ENCODE results near the gene LDLRAD4. TPM values are rescaled to one million over a fixed set of nuclear protein-coding genes. Genes with fewer than 3 reads are reported as not detected.

LDLRAD4 gene
- polyA plus RNA-seq, 1 of the 3 experiments (the other 2 are of a cell fraction): 0.16 TPM

DNA sequence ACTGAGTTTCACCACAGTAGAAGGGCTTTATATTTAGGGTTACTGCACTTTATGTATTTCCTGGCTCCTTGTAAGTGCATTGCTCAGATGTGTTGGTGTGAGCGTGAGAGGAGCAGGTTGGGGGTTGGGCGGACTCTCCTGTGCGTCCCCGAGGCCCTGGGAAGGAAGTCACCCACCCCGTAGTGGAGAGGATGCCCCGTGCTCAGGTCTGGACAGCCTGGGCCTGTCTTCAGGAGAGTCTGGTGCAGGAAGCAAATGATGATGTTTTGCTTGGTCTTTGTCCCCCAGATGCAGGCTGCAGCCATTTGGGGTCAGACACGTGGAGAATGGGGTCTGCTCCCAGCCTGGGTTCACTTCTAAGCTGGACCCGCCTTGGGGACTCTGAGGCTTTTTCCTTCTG is 182.8 kb downstream of the LDLRAD4 start:
- no peak overlapping the region for H3K4me2 ChIP-seq
- no peaks in the 10 kb centered on the region for H4K20me1 ChIP-seq (ENCODE audit: insufficient read depth)
- H2AFZ ChIP-seq (ENCODE audit: low read depth): no peak overlapping the region
- H3K27me3 ChIP-seq (ENCODE audit: insufficient read depth): no peaks in the 10 kb centered on the region
- no peak overlapping the region for H3K4me3 ChIP-seq (ENCODE audit: low read depth in 2 of 2, low read length in 1 of 2)
- H3K36me3 ChIP-seq (replicated peaks in 1 of 2; ENCODE audit: control insufficient read depth in 1 of 2, insufficient read depth in 2 of 2, low read length in 1 of 2): no peaks in the 10 kb centered on the region
- no peaks in the 10 kb centered on the region for H3K79me2 ChIP-seq (ENCODE audit: insufficient read depth)
- no peaks in the 10 kb centered on the region for H3K9me3 ChIP-seq
- ChIA-PET POLR2A (no interaction called here), CTCF (no interaction called here)
- no peaks in the 10 kb centered on the region for H3F3A ChIP-seq (replicated peaks; ENCODE audit: insufficient read depth)
- no peak overlapping the region for H3K9ac ChIP-seq
- no peak for DNase-seq
- no peak overlapping the region for H3K27ac ChIP-seq (ENCODE audit: low read depth in 2 of 2, low read length in 1 of 2)
- TF ChIP-seq, protein P1, sequence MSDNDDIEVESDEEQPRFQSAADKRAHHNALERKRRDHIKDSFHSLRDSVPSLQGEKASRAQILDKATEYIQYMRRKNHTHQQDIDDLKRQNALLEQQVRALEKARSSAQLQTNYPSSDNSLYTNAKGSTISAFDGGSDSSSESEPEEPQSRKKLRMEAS (IDR thresholded peaks at IDR 0.05; ENCODE audit: low read depth): no peak
- TF ChIP-seq MEF2A (IDR thresholded peaks at IDR 0.05; ENCODE audit: borderline replicate concordance, low read depth) (no peak), IRF3 (IDR thresholded peaks at IDR 0.05; ENCODE audit: low read depth, low read length) (no peak), TAF1 (IDR thresholded peaks at IDR 0.05; ENCODE audit: borderline replicate concordance, low read depth, low read length) (no peak), RAD21 (IDR thresholded peaks at IDR 0.05; ENCODE audit: low read length) (no peak), RXRA (IDR thresholded peaks at IDR 0.05; ENCODE audit: borderline replicate concordance, low read depth) (no peak), TCF12 (IDR thresholded peaks at IDR 0.05) (no peak), RFX5 (IDR thresholded peaks at IDR 0.05; ENCODE audit: low read length) (no peak), EZH2phosphoT487 (IDR thresholded peaks at IDR 0.05; ENCODE audit: borderline replicate concordance, low read depth) (no peak)
- WGBS (ENCODE audit: low lambda C conversion rate): 78% methylated on average over 7 of the region's 8 CpGs
- no peaks in the 10 kb centered on the region for H3K9me2 ChIP-seq
- H3K4me1 ChIP-seq (ENCODE audit: control insufficient read depth in 1 of 2, insufficient read depth in 2 of 2, low read depth in 1 of 2, low read length in 1 of 2): peaks cover 0 to 6% of the 10 kb centered on the region in 2 experiments; a peak in 1 of 4 replicates

DNA sequence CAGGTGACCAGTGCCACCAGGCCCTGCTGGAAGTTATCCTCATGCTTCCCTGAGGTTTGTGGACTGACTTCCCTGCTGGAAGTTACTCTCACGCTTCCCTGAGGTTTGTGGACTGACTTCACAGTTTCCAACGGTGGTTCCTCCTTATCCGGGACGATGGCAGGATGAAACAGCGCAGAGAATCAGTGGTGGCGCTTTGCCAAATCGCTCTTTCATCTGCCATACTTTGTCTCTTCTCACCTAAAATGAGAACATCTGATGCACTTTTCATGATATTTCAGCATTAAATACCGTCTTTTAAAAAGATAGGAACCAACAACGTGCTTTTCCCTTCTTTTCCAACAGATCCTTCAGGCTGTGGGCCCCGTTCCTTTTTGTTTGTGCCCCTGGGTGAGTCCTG is 183.3 kb downstream of the LDLRAD4 start:
- Histone ChIP-seq H3K27me3 (ENCODE audit: insufficient read depth) (no peaks in the 10 kb centered on the region), H3F3A (replicated peaks; ENCODE audit: insufficient read depth) (no peaks in the 10 kb centered on the region), H2AFZ (ENCODE audit: low read depth) (no peak overlapping the region), H3K9me2 (no peaks in the 10 kb centered on the region), H3K4me2 (no peak overlapping the region), H3K27ac (ENCODE audit: low read depth in 2 of 2, low read length in 1 of 2) (no peak overlapping the region), H4K20me1 (ENCODE audit: insufficient read depth) (no peaks in the 10 kb centered on the region), H3K9ac (no peak overlapping the region), H3K36me3 (replicated peaks in 1 of 2; ENCODE audit: control insufficient read depth in 1 of 2, insufficient read depth in 2 of 2, low read length in 1 of 2) (no peaks in the 10 kb centered on the region), H3K9me3 (no peaks in the 10 kb centered on the region), H3K79me2 (ENCODE audit: insufficient read depth) (no peaks in the 10 kb centered on the region), H3K4me1 (ENCODE audit: control insufficient read depth in 1 of 2, insufficient read depth in 2 of 2, low read depth in 1 of 2, low read length in 1 of 2) (peaks cover 0 to 9% of the 10 kb centered on the region in 2 experiments; a peak in 1 of 4 replicates), H3K4me3 (ENCODE audit: low read depth in 2 of 2, low read length in 1 of 2) (no peak overlapping the region)
- DNase-seq: no peak
- TF ChIP-seq, protein P2, sequence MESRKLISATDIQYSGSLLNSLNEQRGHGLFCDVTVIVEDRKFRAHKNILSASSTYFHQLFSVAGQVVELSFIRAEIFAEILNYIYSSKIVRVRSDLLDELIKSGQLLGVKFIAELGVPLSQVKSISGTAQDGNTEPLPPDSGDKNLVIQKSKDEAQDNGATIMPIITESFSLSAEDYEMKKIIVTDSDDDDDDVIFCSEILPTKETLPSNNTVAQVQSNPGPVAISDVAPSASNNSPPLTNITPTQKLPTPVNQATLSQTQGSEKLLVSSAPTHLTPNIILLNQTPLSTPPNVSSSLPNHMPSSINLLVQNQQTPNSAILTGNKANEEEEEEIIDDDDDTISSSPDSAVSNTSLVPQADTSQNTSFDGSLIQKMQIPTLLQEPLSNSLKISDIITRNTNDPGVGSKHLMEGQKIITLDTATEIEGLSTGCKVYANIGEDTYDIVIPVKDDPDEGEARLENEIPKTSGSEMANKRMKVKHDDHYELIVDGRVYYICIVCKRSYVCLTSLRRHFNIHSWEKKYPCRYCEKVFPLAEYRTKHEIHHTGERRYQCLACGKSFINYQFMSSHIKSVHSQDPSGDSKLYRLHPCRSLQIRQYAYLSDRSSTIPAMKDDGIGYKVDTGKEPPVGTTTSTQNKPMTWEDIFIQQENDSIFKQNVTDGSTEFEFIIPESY (IDR thresholded peaks at IDR 0.05; ENCODE audit: borderline replicate concordance, low read depth): no peak
- TF ChIP-seq NFIC (IDR thresholded peaks at IDR 0.05; ENCODE audit: borderline replicate concordance) (no peak), SIN3A (IDR thresholded peaks at IDR 0.05; ENCODE audit: borderline replicate concordance, low read depth, low read length) (no peak), REST (IDR thresholded peaks at IDR 0.05; ENCODE audit: low read depth, low read length) (no peak), YY1 (IDR thresholded peaks at IDR 0.05; ENCODE audit: low read depth) (no peak), FOXM1 (IDR thresholded peaks at IDR 0.05; ENCODE audit: low read depth) (no peak), RFX5 (IDR thresholded peaks at IDR 0.05; ENCODE audit: low read length) (no peak), IRF3 (IDR thresholded peaks at IDR 0.05; ENCODE audit: low read depth, low read length) (no peak)
- TF ChIP-seq, protein P1 (IDR thresholded peaks at IDR 0.05; ENCODE audit: low read depth): no peak
- TF ChIP-seq, protein P3, sequence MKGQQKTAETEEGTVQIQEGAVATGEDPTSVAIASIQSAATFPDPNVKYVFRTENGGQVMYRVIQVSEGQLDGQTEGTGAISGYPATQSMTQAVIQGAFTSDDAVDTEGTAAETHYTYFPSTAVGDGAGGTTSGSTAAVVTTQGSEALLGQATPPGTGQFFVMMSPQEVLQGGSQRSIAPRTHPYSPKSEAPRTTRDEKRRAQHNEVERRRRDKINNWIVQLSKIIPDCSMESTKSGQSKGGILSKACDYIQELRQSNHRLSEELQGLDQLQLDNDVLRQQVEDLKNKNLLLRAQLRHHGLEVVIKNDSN (IDR thresholded peaks at IDR 0.05; ENCODE audit: borderline replicate concordance, low read depth): no peak
- POLR2A ChIA-PET: no interaction called here
- WGBS (ENCODE audit: low lambda C conversion rate): 79% methylated on average over 10 of the region's 10 CpGs
- CTCF ChIA-PET: interaction anchor here (0.7 kb wide), 1 partner anchor 1617 kb away, joined by 3 read pairs; no protein-coding TSS in a partner anchor

Data from SK-N-SH (cell line).